Effector CD8-positive, alpha-beta T cell (primary cell): ENCODE data around the gene THSD8.
A peak's percentile ranks its signal among the peaks of the same experiment; 100 is the strongest.
"Not testable (repeated sequence)": the region's sequence is repeated elsewhere in the genome, so short reads cannot be mapped to it uniquely, and the experiment has no call there.

Experiments
- DNase-seq: peaks from one replicate; lab custom pipeline; 2025; lab: John Stamatoyannopoulos, UW

The THSD8 gene

DNA sequence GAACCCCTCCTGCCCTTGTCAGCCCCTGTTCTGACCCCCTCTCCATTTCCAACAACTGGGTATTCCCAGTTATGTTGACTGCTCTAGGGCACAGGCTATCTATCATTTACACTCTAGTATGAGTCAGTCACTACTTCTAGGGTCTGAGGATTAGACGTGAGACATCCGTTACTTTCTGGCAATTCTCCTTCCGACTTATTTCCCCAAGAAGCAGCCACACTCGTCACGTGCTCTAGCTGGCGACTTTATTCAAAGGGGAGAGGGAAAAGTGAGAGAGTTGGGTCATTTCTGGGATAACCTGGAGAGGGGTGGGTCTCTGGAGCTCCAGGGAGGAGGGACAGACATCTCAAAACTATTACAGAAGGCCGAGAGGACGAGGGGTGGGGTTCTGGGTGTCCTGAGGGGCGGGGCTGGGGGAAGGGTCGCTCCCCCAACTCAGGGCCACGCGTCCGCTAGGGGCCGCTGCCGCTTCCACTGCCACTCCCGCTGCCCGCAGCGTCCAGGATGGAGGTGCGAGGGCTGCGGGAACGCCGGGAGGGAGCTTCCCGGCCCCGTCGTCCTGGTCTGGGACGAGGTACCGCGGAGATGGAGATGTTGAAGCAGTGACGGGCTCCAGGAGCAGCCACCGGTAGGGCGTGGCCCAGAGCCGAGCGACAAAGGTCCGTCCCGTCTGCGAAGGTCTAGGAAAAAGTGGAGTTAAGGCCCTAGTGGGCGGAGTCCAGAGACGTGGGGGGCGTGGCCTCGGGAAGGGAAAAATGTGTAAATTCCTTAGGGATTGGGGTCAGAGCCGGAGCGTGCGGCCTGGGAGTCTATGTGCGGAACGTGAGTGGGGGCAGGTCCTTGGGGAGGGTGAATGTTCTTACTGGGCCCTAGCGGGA is 23.6 kb downstream of the THSD8 start:
- peak; percentile 8 for DNase-seq

GRCh38 chr19:12828494-12828893 is 26.6 kb downstream of the THSD8 start:
- DNase-seq, result no peak

GRCh38 chr19:12833418-12833737 is 31.5 kb downstream of the THSD8 start:
- no peak for DNase-seq

DNA sequence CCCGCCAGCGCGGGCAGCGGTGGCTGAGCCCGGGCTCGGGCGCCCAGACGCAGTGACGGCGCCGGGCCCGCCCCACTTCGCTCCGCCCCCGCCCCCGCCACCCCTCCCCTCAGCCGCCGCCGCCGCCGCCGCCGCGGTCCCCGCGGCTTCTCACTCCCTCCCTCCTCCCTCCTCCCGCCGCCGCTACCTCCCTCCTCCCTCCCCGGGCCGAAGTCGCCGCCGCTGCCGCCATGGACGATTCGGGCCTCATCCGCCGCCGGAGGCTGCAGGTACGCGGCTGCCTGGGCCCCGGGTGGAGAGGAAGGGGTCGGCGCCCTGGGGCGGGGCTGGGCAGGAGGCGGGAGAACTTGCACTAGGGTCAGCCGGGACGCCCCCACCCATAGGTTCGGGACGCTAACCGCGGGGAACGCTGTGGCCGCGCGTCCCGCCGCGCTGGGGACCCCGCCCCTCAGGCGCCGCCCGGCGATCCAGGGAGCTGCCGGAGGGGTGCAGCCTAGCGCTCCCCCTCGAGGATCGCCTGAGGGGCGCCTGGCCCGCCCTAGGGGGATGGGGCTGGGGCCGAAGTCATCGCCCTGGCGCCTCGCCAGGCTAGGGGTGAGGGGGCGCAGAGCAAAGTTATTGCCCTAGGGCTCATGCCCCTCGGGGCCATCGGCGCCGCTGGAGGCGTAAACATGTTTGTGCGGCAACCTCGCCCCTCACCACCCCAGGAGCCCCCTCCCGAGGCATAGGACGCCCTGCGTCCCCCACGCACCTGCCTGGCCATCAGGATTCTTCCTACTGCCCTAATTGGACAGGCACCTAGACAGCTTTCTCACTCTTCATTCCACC is 32.1 kb downstream of the THSD8 start:
- DNase-seq, result no peak

- no peak for DNase-seq
Observed at GRCh38 chr19:12834566-12834943, 32.7 kb downstream of the THSD8 start, which contains the start of gene RTBDN. RTBDN (minus strand) TSS chr19:12834579; CDS start chr19:12829979, 4,600 bp downstream.

GRCh38 chr19:12834976-12835757 is 33.3 kb downstream of the THSD8 start:
- no peak for DNase-seq

GRCh38 chr19:12836529-12836863 is 34.6 kb downstream of the THSD8 start:
- DNase-seq, result no peak

DNA sequence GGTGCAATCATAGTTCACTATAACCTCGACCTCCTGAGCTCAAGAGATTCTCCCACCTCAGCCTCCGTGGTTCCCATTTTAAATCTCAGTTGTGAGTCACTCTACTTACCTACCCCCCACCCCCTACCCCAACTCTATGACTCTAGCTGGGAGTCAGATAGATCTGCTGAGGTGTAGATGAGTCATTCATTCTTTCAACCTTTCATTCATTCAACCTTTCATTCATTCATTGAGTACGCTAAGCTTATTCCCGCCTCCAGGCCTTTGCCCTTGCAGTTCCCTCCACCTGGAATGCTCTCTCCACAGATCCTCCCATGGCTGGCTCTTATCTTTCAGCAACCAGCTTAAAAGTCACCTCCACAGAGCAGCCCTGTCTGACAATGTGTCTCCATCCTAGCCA is 35.4 kb downstream of the THSD8 start:
- DNase-seq, result no peak

DNA sequence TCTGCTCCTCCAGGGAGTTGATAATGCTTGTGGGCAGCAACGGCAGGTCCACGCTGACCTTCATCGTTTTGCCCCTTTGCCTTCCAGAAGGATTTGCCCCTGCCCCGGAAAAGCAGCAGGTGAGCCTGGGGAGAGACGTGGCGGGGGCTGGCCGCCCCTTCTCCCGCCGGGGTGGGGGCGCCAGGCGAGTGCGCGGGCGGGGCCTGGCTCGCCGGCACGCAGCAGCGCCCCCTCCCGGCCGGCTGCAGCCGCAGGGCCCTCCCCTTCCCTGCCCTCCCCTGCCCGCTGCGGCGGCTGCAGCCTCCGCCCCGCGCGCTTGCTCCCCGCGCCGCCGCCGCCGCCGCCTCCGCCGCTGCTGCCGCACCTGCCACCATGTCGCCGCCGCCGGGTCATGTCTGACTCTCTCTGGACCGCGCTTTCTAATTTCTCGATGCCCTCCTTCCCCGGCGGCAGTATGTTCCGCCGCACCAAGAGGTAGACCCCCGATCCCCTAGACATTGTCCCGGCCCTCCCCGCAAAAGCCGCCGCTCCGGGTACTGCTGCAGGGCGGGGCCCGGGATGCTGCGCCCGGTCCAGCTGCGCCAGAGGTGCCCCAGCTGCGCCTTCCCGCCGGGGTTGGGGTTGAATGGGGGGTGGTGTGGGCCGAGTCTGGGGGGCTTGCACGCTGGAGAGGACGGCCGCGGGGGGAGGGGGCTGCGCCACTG is 36.5 kb downstream of the THSD8 start, which contains the start of gene MAST1:
MAST1 (plus strand) TSS at position 334 of the 704 bp plus-strand sequence; CDS start at position 392, 58 bp downstream.
- DNase-seq, result peak; percentile 5

DNA sequence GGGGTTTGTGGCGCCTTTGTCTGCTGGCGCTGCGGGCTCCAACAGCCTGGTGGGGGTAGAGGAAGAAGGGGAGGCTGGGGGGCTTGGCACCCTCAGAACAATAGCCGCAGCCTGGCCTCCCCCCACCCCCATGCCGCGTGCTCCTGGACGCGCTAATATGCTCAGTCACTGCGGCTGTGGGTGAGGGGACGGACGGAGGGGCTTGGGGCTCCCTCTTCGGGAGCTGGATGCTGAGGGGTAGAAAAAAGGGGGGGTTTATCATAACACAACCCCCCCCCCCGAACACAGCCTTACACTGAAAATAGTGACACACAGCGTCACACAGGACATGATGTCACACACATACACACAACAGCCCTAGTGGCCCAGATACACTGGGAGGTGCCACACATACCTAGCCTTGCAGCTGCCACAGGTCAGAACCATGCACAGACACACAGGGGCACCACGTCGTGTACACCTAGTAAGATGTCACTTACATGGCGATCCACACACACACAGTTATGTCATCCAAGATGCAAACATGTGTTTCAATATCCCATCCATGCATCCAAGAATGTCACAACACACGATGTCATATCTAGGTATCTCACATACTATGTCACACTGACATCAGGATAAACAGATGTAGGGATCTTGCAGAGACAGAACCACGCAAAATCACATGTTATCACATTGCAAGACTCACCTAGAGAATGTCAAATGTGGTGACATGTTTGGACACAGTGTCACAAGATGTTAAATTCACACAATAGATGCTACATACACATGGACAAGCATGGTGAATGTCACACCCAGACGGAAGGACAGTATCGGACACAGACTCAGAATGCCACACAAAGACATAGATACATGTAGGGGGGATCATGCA is 37.3 kb downstream of the THSD8 start:
- no peak for DNase-seq

- DNase-seq, result peak; percentile 19
Observed at GRCh38 chr19:12840091-12841079, 38.5 kb downstream of the THSD8 start.

GRCh38 chr19:12841094-12841493 is 39.2 kb downstream of the THSD8 start:
- DNase-seq, result no peak

- no peak for DNase-seq
Observed at GRCh38 chr19:12842511-12842910, 40.6 kb downstream of the THSD8 start.

GRCh38 chr19:12843328-12843727 is 41.5 kb downstream of the THSD8 start:
- DNase-seq, result no peak

- DNase-seq, result no peak
Observed at GRCh38 chr19:12843999-12844732, 42.3 kb downstream of the THSD8 start.

DNA sequence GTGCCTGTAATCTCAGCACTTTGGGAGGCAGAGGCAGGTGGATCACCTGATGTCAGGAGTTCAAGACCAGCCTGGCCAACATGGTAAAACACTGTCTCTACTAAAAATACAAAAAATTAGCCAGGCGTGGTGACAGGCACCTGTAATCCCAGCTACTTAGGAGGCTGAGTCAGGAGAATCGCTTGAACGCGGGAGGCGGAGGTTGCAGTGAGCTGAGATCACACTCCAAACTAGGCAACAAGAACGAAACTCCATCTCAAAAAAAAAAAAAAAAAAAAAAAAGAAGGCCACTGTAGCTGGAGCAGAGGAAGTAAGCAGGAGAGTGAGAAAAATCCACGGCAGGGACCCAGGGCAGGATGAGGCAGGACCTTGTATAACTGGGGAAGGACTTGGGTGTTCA is 44.7 kb downstream of the THSD8 start:
- not testable (repeated sequence) for DNase-seq

- DNase-seq, result peak; percentile 79
Observed at GRCh38 chr19:12847159-12848139, 45.6 kb downstream of the THSD8 start.
